ENCODE results near the gene KIF2C.

GRCh38 chr1:44743211-44743610, 3.6 kb downstream of the KIF2C start:
- TF ChIP-seq CTCF (conservative IDR thresholded peaks at IDR 0.05) = no peak
- no peak for TF ChIP-seq ZFX (IDR thresholded peaks at IDR 0.05)

All from C4-2B (cell line).